B cell (primary cell): ENCODE data around the gene RAB3IL1.
"Not testable (repeated sequence)": the region's sequence is repeated elsewhere in the genome, so short reads cannot be mapped to it uniquely, and the experiment has no call there.

Experiments
- EZH2 ChIP-seq: IDR thresholded peaks from 2 replicates; pipeline ENCODE4 v1.6.1; 2012; ENCODE audit warnings: borderline replicate concordance, low read depth, mild to moderate bottlenecking, moderate library complexity, low read length; ENCODE audit not compliant: insufficient read depth, poor library complexity, severe bottlenecking
- TF ChIP-seq, protein P1 (sequence below): fragments of 200-600 bp; IDR thresholded peaks from one replicate; pipeline ENCODE4 v1.8.0; 2022; ENCODE audit warnings: antibody characterized with exemption, mild to moderate bottlenecking

GRCh38 chr11:61964666-61965271, 47.4 kb upstream of the RAB3IL1 start:
- TF ChIP-seq, protein P1, sequence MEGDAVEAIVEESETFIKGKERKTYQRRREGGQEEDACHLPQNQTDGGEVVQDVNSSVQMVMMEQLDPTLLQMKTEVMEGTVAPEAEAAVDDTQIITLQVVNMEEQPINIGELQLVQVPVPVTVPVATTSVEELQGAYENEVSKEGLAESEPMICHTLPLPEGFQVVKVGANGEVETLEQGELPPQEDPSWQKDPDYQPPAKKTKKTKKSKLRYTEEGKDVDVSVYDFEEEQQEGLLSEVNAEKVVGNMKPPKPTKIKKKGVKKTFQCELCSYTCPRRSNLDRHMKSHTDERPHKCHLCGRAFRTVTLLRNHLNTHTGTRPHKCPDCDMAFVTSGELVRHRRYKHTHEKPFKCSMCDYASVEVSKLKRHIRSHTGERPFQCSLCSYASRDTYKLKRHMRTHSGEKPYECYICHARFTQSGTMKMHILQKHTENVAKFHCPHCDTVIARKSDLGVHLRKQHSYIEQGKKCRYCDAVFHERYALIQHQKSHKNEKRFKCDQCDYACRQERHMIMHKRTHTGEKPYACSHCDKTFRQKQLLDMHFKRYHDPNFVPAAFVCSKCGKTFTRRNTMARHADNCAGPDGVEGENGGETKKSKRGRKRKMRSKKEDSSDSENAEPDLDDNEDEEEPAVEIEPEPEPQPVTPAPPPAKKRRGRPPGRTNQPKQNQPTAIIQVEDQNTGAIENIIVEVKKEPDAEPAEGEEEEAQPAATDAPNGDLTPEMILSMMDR, result not testable (repeated sequence)
- not testable (repeated sequence) for TF ChIP-seq EZH2
